Adrenal gland (tissue), 12 donors: ENCODE measurements around the gene RPS27. TPM values are rescaled to one million over a fixed set of nuclear protein-coding genes. Genes with fewer than 3 reads are reported as not detected.
"Not testable (repeated sequence)": the region's sequence is repeated elsewhere in the genome, so short reads cannot be mapped to it uniquely, and the experiment has no call there.

Experiments used
- DNase-seq, 7 donors: peaks; one replicate each; pipeline ENCODE4 v3.0.0-alpha.2; 2019 to 2020
- H3K27ac ChIP-seq, 5 donors: fragments of 200-600 bp; sonication (generic) in 4 of 5; 1 replicate in 3 of 5; 2 replicates in 2 of 5; pipeline versions ENCODE4 v1.5.1 to v1.8.0; 2016 to 2020; ENCODE audit warnings: mild to moderate bottlenecking in 1 of 5
- H3K27me3 ChIP-seq: fragments of 200-600 bp; 2 replicates; pipeline ENCODE4 v1.8.0; 2021
- H3K36me3 ChIP-seq, 2 donors: fragments of 200-600 bp; replicated peaks in 1 of 2; 1 replicate in 1 of 2; 2 replicates in 1 of 2; pipeline versions ENCODE4 v1.5.1 to v1.8.0; 2018 to 2022
- H3K4me1 ChIP-seq, 2 donors: fragments of 200-600 bp; replicated peaks in 1 of 2; 1 replicate in 1 of 2; 2 replicates in 1 of 2; pipeline versions ENCODE4 v1.5.1 to v1.8.0; 2018 to 2021
- H3K4me3 ChIP-seq, 4 donors: fragments of 200-600 bp; sonication (generic) in 3 of 4; one replicate each; pipeline ENCODE4 v1.5.1; 2016 to 2018
- H3K9me3 ChIP-seq, 3 donors: fragments of 200-600 bp; sonication (generic) in 1 of 3; replicated peaks in 1 of 3; 1 replicate in 2 of 3; 2 replicates in 1 of 3; pipeline versions ENCODE4 v1.5.1 to v1.8.0; 2016 to 2021
- POLR2A ChIP-seq, 2 donors: fragments of 450-650 bp; IDR thresholded peaks; one replicate each; pipeline ENCODE4 v1.6.1; 2017; ENCODE audit warnings: antibody characterized with exemption in 2 of 2, mild to moderate bottlenecking in 2 of 2, moderate library complexity in 1 of 2
- WGBS, 4 donors: extraction: QIAGEN DNeasy Blood & Tissue Kit in 2 of 4; methylation state at CpG; one replicate each; pipeline versions ENCODE4 v1.1.5 to v1.1.7; 2013 to 2017; 5-methylcytosine and 5-hydroxymethylcytosine counted together
- intact Hi-C, 2 donors: fragments of 100-400 bp; cut with DNase I; formaldehyde crosslinking; loops; one replicate each; pipeline versions ENCODE4 v1.14.1 to v1.15.0; 2022 to 2023
- polyA plus RNA-seq, 3 donors: library from polyadenylated mRNA; stranded (reverse); fragments of 200-250 nt in 2 of 3; fragments of 350-450 nt in 1 of 3; fragmentation: Illumina TruSeq in 1 of 3; extraction: RNeasy Lipid Tissue Mini Kit (QIAGEN cat#74804) in 1 of 3; gene quantifications; one replicate each; pipeline ENCODE4 v1.2.3, GENCODE V29; 2013 to 2014
- total RNA-seq, 9 donors: library from RNA; depleted of rRNA in 4 of 9; stranded (reverse); fragments of >200 nt in 4 of 9; fragments of 120-200 nt in 1 of 9; fragmentation: NEBNext Ultra II Directional in 1 of 9; extraction: Animal tissue kit (Norgen Biotek cat#: 25700) in 1 of 9; gene quantifications; one replicate each; pipeline versions ENCODE4 v1.1.0 to v1.2.4, GENCODE V29; 2013 to 2023
- TF ChIP-seq, protein P1 (sequence below), 6 experiments: fragments of 450-650 bp in 4 of 6; fragments of 200-600 bp in 2 of 6; sonication (generic) in 1 of 6; IDR thresholded peaks; 1 replicate in 5 of 6; 2 replicates in 1 of 6; pipeline versions ENCODE4 v1.5.1 to v1.8.0; 2016 to 2021; ENCODE audit warnings: antibody characterized with exemption in 6 of 6, mild to moderate bottlenecking in 2 of 6, moderate library complexity in 1 of 6
- donor health status: healthy with polysubstance abuse.
- donor health status: Bipolar disorder and iron deficiency.
- donor health status: DM: yes; HTN: yes; CAD: no.
- donor health status: DM: no; HTN: no; CAD: no.
- donor health status: DM: no; HTN: no; CAD: no.
- donor health status: DM: yes; HTN: yes; CAD: no.

Gene RPS27
- total and polyA plus RNA-seq, 12 donors = 943 to 6,436 (median 1,761) TPM

DNA sequence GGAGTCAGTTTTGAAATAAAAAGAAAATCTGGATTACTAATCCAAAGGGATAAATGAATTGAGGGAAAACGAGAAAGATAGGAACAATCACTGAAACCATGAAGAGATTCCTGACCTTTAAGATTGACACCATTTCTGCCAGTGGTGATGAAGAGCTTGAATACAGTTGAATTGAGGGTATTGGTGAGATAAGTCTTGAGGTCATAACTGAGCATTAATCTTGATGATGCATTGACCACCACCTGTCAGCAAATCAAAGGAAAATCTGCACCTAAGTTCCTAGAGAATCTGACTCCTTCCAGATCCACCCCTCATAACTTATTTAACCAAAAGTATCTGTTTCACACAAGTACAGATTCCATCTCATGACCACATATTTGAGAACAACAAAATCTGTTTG, 21.6 kb downstream of the RPS27 start:
- DNase-seq = no peak
- Histone ChIP-seq H3K27ac (no peak overlapping the region), H3K9me3 (no peaks in the 10 kb centered on the region), H3K27me3 (no peaks in the 10 kb centered on the region), H3K4me3 (no peak overlapping the region), H3K36me3 (no peaks in the 10 kb centered on the region), H3K4me1 (no peaks in the 10 kb centered on the region)
- intact Hi-C loops = loop anchor here in 1 of 2 donors (10.0 kb wide), 1 partner anchor 133 kb away; no protein-coding TSS in a partner anchor
- no peak for TF ChIP-seq POLR2A (IDR thresholded peaks at IDR 0.05)
- TF ChIP-seq, protein P1, sequence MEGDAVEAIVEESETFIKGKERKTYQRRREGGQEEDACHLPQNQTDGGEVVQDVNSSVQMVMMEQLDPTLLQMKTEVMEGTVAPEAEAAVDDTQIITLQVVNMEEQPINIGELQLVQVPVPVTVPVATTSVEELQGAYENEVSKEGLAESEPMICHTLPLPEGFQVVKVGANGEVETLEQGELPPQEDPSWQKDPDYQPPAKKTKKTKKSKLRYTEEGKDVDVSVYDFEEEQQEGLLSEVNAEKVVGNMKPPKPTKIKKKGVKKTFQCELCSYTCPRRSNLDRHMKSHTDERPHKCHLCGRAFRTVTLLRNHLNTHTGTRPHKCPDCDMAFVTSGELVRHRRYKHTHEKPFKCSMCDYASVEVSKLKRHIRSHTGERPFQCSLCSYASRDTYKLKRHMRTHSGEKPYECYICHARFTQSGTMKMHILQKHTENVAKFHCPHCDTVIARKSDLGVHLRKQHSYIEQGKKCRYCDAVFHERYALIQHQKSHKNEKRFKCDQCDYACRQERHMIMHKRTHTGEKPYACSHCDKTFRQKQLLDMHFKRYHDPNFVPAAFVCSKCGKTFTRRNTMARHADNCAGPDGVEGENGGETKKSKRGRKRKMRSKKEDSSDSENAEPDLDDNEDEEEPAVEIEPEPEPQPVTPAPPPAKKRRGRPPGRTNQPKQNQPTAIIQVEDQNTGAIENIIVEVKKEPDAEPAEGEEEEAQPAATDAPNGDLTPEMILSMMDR (IDR thresholded peaks at IDR 0.05) = no peak
- WGBS, 4 donors = 55 to 62% (median 56%) methylated on average over 1 of the region's 1 CpG

DNA sequence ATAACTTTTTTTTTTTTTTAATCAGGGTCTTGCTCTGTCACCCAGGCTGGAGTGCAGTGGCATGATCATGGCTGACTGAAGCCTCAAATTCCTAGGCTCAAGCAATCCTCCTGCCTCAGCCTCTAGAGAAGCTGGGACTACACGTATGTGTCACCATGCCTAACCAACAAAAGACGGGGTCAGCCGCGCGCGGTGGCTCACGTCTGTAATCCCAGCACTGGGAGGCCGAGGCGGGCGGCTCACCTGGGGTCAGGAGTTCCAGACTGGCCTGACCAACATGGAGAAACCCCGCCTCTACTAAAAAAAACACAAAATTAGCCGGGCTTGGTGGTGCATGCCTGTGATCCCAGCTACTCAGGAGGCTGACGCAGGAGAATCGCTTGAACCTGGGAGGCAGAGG, 22.0 kb downstream of the RPS27 start:
- H3K27me3 ChIP-seq, H3K9me3 ChIP-seq, DNase-seq, H3K27ac ChIP-seq, H3K36me3 ChIP-seq, H3K4me1 ChIP-seq, H3K4me3 ChIP-seq: not testable (repeated sequence)
- intact Hi-C loops = loop anchor here in 1 of 2 donors (10.0 kb wide), 1 partner anchor 132 kb away; no protein-coding TSS in a partner anchor
- 95 to 96% (median 95%) methylated on average over 9 to 14 of the region's 14 CpGs for WGBS, 4 donors

DNA sequence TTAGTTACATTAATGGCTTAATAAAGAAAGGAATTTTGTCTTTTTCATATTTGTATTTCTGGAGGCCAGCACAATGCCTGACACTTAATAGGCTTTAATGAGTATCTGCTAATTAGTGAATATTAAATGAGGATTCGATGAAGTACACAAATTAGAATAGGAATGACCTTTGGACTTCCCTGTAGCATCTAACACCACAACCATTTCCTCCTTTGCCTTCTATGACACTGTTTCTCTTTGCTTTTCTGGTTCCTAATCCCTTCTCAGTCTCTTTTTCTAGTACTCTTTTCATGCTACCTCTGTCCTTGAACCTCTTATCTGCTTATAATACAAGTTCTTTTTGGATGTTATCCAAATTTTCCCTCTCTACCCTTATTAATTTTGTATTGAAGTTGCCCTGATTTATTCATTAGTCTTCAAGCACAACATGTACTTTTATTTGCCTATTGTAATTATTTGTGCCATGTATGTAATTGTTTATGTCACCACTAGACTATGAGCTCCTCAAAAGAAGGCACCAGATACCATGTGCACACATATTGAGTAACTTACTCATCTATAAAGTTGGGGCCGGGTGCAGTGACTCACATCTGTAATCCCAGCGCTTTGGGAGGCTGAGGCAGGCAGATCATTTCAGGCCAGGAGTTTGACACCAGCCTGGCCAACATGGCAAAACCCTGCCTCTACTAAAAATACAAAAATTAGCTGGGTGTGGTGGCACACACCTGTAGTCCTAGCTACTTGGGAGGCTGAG, 23.8 kb downstream of the RPS27 start:
- 39 to 56% (median 52%) methylated on average over 3 of the region's 3 CpGs for WGBS, 4 donors
- Histone ChIP-seq H3K27me3 (no peaks in the 10 kb centered on the region), H3K9me3 (no peaks in the 10 kb centered on the region), H3K4me3 (no peak overlapping the region), H3K36me3 (no peaks in the 10 kb centered on the region), H3K27ac (no peak overlapping the region), H3K4me1 (no peaks in the 10 kb centered on the region)
- no peak for TF ChIP-seq POLR2A (IDR thresholded peaks at IDR 0.05)
- TF ChIP-seq, protein P1 (IDR thresholded peaks at IDR 0.05) = peak in 3 of 6 experiments; percentile 8 to 22 (median 16)
- intact Hi-C loops = loop anchor here in 1 of 2 donors (10.0 kb wide), 1 partner anchor 130 kb away; no protein-coding TSS in a partner anchor
- DNase-seq = peak in 4 of 7 donors; percentile 30 to 61 (median 43)

DNA sequence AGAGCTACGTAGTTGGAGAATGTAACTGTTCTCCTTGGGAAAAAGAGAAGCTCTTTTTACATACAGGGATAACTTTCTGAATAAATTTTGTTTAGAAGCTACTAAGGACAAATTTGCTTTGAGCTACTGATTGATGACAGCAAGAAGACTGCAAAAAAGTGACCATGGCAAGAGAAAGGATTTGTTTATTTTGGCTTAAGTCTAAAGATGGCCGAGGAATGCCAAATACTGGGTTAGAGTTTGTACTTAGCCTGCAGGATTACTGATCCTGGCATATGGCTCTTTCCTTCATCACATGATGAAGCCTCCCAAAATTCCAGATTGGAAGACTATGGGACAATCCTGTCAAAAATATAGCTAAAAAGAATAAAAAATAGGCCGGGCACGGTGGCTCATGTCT, 28.7 kb downstream of the RPS27 start:
- no peaks in the 10 kb centered on the region for H3K36me3 ChIP-seq
- H3K27me3 ChIP-seq = no peaks in the 10 kb centered on the region
- H3K4me3 ChIP-seq = no peak overlapping the region
- TF ChIP-seq POLR2A (IDR thresholded peaks at IDR 0.05) = no peak
- TF ChIP-seq, protein P1 (IDR thresholded peaks at IDR 0.05) = no peak
- H3K4me1 ChIP-seq = no peaks in the 10 kb centered on the region
- WGBS, 4 donors = 44 to 62% (median 56%) methylated on average over 4 of the region's 4 CpGs
- no peak overlapping the region for H3K27ac ChIP-seq
- H3K9me3 ChIP-seq = no peaks in the 10 kb centered on the region
- DNase-seq = no peak
- intact Hi-C loops = loop anchor here in 1 of 2 donors (10.0 kb wide), 1 partner anchor 126 kb away; no protein-coding TSS in a partner anchor
